DND-41 (cell line): ENCODE data around the gene THSD4.

ENCODE experiments used
- ATAC-seq: fragments of 200-7000 bp; cut with Tn5 transposase; 3 replicates; pipeline ENCODE4 v1.9.1; 2021; ENCODE audit warnings: low read depth; ENCODE audit not compliant: insufficient read depth
- DNase-seq: peaks from one replicate; pipeline ENCODE4 v3.0.0-alpha.2; 2020
- H2AFZ ChIP-seq: 2 replicates; pipeline ENCODE4 v1.6.0; 2012; ENCODE audit warnings: low read depth, low read length
- H3K27ac ChIP-seq: 2 replicates; pipeline ENCODE4 v1.5.1; 2012; ENCODE audit warnings: low read length, inconsistent platforms
- H3K27me3 ChIP-seq: fragments of 200-600 bp; sonication (generic); 2 replicates; pipeline ENCODE4 v1.6.0; 2012; ENCODE audit warnings: low read length, mild to moderate bottlenecking, inconsistent platforms; ENCODE audit not compliant: insufficient read depth, poor library complexity
- H3K36me3 ChIP-seq: 2 replicates; pipeline ENCODE4 v1.5.1; 2012; ENCODE audit warnings: low read length, inconsistent platforms; ENCODE audit not compliant: insufficient read depth
- H3K4me1 ChIP-seq: 2 replicates; pipeline ENCODE4 v1.5.1; 2012; ENCODE audit warnings: mild to moderate bottlenecking, low read length; ENCODE audit not compliant: insufficient read depth
- H3K4me2 ChIP-seq: 2 replicates; pipeline ENCODE4 v1.6.0; 2012; ENCODE audit warnings: mild to moderate bottlenecking, moderate library complexity, low read length, inconsistent platforms; ENCODE audit not compliant: insufficient read depth
- H3K4me3 ChIP-seq, 2 experiments: fragments of 200-600 bp in 1 of 2; shearing (Covaris generic) in 1 of 2; 2 replicates each; pipeline ENCODE4 v1.5.1; 2012 to 2016; ENCODE audit warnings: inconsistent platforms in 2 of 2, low read length in 2 of 2, mild to moderate bottlenecking in 2 of 2, low read depth in 1 of 2, moderate library complexity in 1 of 2
- H3K79me2 ChIP-seq: 2 replicates; pipeline ENCODE4 v1.6.0; 2012; ENCODE audit warnings: low read length, inconsistent platforms; ENCODE audit not compliant: insufficient read depth
- H3K9ac ChIP-seq: 2 replicates; pipeline ENCODE4 v1.6.0; 2012; ENCODE audit warnings: low read depth, mild to moderate bottlenecking, inconsistent platforms, low read length, moderate library complexity
- H3K9me3 ChIP-seq: 2 replicates; pipeline ENCODE4 v1.5.1; 2012; ENCODE audit warnings: low read length, moderate library complexity, mild to moderate bottlenecking, inconsistent platforms; ENCODE audit not compliant: insufficient read depth, severe bottlenecking
- H4K20me1 ChIP-seq: 2 replicates; pipeline ENCODE4 v1.6.0; 2012; ENCODE audit warnings: low read length; ENCODE audit not compliant: insufficient read depth
- EZH2 ChIP-seq: IDR thresholded peaks from 3 replicates; pipeline ENCODE4 v1.6.1; 2012; ENCODE audit warnings: borderline replicate concordance, low read depth, mild to moderate bottlenecking, moderate library complexity, low read length, inconsistent platforms; ENCODE audit not compliant: severe bottlenecking
- TF ChIP-seq, protein P1 (sequence below): IDR thresholded peaks from 2 replicates; pipeline ENCODE4 v1.5.1; 2012; ENCODE audit warnings: borderline replicate concordance, low read length, moderate library complexity, mild to moderate bottlenecking; ENCODE audit not compliant: poor library complexity, severe bottlenecking; ENCODE audit errors: extremely low read depth

THSD4 gene

DNA sequence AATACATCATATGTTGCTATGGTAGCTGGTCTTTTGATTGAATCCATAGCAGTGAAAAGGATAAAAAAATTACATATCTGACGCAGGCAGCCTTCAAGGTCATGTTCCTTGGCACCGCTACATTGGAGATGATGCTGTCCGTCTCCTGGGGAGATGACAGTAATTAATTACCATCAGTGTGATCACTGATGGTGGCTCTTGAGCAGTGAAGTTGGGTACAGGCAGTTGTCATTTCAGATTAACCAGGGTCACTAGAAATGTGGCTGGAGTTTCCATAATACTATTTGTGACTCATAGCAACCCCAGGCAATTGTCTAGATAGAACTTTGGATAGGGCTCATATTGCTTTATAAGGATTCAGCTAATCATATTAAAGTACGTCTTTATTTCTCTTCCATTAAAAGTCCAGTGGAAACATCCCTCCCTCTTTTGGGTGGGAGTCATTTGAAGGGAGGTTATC, 136.3 kb downstream of the THSD4 start:
- Histone ChIP-seq H4K20me1 (no peaks in the 10 kb centered on the region), H3K27ac (no peak overlapping the region), H3K79me2 (no peaks in the 10 kb centered on the region), H3K36me3 (no peaks in the 10 kb centered on the region), H3K4me1 (no peaks in the 10 kb centered on the region), H3K27me3 (no peaks in the 10 kb centered on the region), H3K4me2 (no peak overlapping the region), H3K9ac (no peak overlapping the region), H3K4me3 (no peak overlapping the region), H2AFZ (no peak overlapping the region), H3K9me3 (no peaks in the 10 kb centered on the region)
- no peak for DNase-seq
- TF ChIP-seq, protein P1, sequence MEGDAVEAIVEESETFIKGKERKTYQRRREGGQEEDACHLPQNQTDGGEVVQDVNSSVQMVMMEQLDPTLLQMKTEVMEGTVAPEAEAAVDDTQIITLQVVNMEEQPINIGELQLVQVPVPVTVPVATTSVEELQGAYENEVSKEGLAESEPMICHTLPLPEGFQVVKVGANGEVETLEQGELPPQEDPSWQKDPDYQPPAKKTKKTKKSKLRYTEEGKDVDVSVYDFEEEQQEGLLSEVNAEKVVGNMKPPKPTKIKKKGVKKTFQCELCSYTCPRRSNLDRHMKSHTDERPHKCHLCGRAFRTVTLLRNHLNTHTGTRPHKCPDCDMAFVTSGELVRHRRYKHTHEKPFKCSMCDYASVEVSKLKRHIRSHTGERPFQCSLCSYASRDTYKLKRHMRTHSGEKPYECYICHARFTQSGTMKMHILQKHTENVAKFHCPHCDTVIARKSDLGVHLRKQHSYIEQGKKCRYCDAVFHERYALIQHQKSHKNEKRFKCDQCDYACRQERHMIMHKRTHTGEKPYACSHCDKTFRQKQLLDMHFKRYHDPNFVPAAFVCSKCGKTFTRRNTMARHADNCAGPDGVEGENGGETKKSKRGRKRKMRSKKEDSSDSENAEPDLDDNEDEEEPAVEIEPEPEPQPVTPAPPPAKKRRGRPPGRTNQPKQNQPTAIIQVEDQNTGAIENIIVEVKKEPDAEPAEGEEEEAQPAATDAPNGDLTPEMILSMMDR = no peak
- no peak for TF ChIP-seq EZH2
- no peak for ATAC-seq

DNA sequence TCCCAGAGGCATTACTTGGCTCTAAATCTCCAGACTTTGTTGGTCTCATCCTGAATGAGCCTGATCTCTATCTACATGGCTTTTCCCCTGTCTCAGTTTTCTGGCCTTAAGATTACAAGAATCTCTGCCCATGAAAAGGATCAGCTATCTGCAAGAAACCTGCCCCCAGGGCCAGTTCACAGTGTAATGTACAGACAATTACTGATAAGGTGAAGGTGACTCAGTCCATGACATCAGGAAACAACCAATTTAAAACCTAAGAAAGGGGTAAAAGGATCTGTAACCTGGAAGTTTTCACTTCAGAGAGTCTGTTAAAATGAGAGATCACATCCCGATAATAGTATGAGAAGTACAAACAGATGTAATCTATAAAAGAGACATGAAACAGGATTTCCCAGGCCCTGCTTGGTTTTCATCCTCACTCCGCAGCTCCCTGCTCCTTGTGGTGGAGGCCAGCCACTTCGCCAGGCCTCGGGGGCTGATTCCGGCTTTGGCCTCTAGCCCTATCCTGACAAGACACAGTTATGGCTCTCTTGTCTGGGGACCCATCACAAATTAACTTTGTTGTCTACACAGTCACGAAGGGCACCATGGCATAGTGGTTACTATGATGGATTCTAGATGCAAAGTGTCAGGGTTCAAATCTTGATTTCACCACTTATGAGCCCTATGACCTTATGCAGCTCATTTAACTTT, 136.9 kb downstream of the THSD4 start:
- no peaks in the 10 kb centered on the region for H3K9me3 ChIP-seq
- H3K79me2 ChIP-seq = no peaks in the 10 kb centered on the region
- no peaks in the 10 kb centered on the region for H4K20me1 ChIP-seq
- no peak overlapping the region for H3K4me2 ChIP-seq
- H2AFZ ChIP-seq = no peak overlapping the region
- TF ChIP-seq, protein P1 = no peak
- no peak for TF ChIP-seq EZH2
- DNase-seq = no peak
- no peaks in the 10 kb centered on the region for H3K27me3 ChIP-seq
- no peak overlapping the region for H3K9ac ChIP-seq
- H3K4me3 ChIP-seq = no peak overlapping the region
- H3K27ac ChIP-seq = no peak overlapping the region
- no peaks in the 10 kb centered on the region for H3K36me3 ChIP-seq
- ATAC-seq = no peak
- no peaks in the 10 kb centered on the region for H3K4me1 ChIP-seq

DNA sequence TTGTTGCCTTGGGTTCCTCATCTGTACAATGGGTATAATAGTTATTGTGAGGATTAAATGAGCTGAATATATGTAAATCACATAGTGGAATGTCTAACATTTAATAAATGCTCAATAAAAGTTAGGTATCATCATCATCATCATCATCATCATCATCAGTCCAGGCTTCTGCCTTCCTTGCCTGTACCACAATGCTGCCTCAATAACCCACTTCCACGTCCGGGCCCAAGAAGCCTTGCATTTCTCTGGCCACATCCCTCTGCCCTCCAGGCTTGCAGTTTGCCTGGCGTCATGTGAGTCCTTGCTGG, 137.4 kb downstream of the THSD4 start:
- no peaks in the 10 kb centered on the region for H3K36me3 ChIP-seq
- no peak overlapping the region for H3K4me2 ChIP-seq
- H3K27me3 ChIP-seq = no peaks in the 10 kb centered on the region
- no peak overlapping the region for H3K4me3 ChIP-seq
- no peak overlapping the region for H3K9ac ChIP-seq
- ATAC-seq (no peak), DNase-seq (no peak)
- TF ChIP-seq, protein P1 = no peak
- TF ChIP-seq EZH2 = no peak
- H3K27ac ChIP-seq = no peak overlapping the region
- no peaks in the 10 kb centered on the region for H3K79me2 ChIP-seq
- H3K9me3 ChIP-seq = no peaks in the 10 kb centered on the region
- H4K20me1 ChIP-seq = no peaks in the 10 kb centered on the region
- H3K4me1 ChIP-seq = no peaks in the 10 kb centered on the region
- no peak overlapping the region for H2AFZ ChIP-seq

DNA sequence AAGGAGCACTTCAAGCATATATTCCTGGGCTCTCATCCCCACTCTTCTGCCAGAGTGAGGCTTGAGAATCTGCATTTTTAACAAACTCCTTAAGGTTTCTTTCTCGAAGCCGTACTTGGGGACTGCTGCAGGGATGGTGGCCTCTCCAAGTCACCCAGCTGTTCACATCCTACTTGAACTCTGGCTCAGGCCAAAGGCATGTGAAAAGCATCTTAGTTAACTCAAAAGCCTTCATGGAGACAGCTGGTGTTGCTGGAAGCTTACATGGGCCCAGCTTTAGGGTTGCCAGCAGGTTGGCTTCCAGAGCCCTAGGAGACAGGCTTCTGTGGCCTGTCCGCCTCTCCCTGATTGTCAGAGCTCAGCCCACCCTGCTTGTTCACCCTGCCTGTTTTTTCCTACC, 139.2 kb downstream of the THSD4 start:
- Histone ChIP-seq H3K79me2 (no peaks in the 10 kb centered on the region), H3K4me3 (no peak overlapping the region), H3K27me3 (no peaks in the 10 kb centered on the region), H3K27ac (no peak overlapping the region), H3K4me1 (no peaks in the 10 kb centered on the region), H4K20me1 (no peaks in the 10 kb centered on the region), H3K4me2 (no peak overlapping the region), H3K9ac (no peak overlapping the region), H3K9me3 (no peaks in the 10 kb centered on the region), H2AFZ (no peak overlapping the region), H3K36me3 (no peaks in the 10 kb centered on the region)
- no peak for DNase-seq
- no peak for ATAC-seq
- no peak for TF ChIP-seq EZH2
- TF ChIP-seq, protein P1 = no peak
